ENCODE results near the gene ANO4.
"Not testable (repeated sequence)": the region's sequence is repeated elsewhere in the genome, so short reads cannot be mapped to it uniquely, and the experiment has no call there.

The ANO4 gene

DNA sequence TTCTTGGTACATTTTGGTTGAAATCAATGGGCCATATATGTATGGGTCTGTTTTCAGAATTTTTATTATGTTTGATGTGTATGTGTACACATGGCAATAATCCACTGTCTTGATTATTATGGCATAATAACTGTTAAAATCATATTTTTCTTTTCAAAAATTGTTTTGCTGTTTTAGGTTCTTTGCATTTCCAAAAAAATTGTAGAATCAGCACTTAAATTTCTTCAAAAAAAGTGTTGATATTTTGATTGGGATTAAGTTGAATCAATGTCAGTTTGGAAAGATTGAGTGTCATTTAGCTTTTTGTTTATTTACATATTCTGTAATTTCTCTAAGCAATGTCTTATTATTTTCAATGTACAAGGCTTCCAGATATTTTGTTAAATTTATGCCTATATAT, 261.4 kb downstream of the ANO4 start:
- TF ChIP-seq, protein P1, sequence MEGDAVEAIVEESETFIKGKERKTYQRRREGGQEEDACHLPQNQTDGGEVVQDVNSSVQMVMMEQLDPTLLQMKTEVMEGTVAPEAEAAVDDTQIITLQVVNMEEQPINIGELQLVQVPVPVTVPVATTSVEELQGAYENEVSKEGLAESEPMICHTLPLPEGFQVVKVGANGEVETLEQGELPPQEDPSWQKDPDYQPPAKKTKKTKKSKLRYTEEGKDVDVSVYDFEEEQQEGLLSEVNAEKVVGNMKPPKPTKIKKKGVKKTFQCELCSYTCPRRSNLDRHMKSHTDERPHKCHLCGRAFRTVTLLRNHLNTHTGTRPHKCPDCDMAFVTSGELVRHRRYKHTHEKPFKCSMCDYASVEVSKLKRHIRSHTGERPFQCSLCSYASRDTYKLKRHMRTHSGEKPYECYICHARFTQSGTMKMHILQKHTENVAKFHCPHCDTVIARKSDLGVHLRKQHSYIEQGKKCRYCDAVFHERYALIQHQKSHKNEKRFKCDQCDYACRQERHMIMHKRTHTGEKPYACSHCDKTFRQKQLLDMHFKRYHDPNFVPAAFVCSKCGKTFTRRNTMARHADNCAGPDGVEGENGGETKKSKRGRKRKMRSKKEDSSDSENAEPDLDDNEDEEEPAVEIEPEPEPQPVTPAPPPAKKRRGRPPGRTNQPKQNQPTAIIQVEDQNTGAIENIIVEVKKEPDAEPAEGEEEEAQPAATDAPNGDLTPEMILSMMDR (IDR thresholded peaks at IDR 0.05; ENCODE audit: low read depth, low read length), result no peak
- no peak for DNase-seq (ENCODE audit: extremely low read depth, low read depth)

DNA sequence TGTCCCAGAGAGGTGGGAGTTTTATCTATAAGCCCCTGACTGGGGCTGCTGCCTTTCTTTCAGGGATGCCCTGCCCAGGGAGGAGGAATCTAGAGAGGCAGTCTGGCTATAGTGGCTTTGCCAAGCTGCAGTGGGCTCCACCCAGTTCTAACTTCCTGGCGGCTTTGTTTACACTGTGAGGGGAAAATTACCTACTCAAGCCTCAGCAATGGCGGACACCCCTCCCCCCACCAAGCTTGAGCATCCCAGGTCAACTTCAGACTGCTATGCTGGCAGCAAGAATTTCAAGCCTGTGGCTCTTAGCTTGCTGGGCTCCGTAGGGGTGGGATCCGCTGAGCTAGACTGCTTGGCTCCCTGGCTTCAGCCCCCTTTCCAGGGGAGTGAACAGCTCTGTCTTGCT, 267.9 kb downstream of the ANO4 start:
- DNase-seq (ENCODE audit: extremely low read depth, low read depth), result not testable (repeated sequence)

DNA sequence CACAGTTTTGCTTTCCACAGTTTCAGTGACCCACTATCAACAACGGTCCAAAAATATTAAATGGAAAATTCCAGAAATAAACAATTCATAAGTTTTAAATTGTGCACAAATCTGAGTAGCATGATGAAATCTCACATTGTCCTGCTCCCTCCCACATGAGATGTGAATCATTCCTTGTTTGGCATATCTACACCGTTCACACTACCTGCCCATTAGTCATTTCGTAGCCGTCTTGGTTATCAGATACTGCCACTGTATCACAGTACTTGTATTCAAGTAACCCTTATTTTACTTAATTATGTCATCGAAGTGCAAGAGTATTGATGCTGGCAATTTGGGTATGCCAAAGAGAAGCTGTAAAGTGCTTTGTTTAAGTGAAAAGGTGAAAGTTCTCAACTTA, 270.1 kb downstream of the ANO4 start:
- TF ChIP-seq, protein P1 (IDR thresholded peaks at IDR 0.05; ENCODE audit: low read depth, low read length), result no peak
- no peak for DNase-seq (ENCODE audit: extremely low read depth, low read depth)

DNA sequence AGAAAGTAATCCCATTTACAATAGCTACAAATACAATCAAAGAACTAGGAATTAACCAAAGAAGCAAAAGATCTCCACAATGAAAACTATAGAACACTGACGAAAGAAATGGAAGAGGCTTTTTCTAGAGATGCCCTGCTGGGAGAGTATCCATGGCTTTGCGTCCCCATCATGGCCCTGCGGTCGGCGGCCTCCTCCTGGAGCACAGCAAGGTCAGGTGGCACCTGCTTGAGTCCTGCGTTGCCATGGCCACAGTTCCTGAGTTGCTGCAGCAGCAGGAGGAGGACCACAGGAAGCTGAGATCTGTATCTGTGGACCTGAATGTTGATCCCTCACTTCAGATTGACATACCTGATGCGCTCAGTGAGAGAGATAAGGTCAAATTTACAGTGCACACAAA, 271.9 kb downstream of the ANO4 start:
- no peak for DNase-seq (ENCODE audit: extremely low read depth, low read depth)
- TF ChIP-seq, protein P1 (IDR thresholded peaks at IDR 0.05; ENCODE audit: low read depth, low read length), result no peak

DNA sequence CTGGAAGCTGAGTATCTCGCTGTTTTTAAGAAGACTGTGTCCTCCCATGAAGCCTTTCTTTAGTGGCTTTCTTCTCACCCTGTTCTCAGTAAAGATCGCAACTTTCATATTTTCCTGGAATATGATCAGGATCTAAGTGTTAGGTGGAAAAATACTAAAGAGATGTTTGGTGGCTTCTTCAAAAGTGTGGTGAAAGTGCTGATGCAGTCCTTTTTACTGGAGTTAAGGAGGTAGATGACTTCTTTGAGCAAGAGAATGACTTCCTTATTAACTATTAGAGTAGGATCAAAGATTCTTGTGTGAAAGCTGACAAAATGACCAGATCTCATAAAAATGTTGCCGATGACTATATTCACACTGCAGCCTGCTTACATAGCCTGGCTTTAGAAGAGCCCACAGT, 273.8 kb downstream of the ANO4 start:
- TF ChIP-seq, protein P1 (IDR thresholded peaks at IDR 0.05; ENCODE audit: low read depth, low read length), result no peak
- DNase-seq (ENCODE audit: extremely low read depth, low read depth), result no peak

DNA sequence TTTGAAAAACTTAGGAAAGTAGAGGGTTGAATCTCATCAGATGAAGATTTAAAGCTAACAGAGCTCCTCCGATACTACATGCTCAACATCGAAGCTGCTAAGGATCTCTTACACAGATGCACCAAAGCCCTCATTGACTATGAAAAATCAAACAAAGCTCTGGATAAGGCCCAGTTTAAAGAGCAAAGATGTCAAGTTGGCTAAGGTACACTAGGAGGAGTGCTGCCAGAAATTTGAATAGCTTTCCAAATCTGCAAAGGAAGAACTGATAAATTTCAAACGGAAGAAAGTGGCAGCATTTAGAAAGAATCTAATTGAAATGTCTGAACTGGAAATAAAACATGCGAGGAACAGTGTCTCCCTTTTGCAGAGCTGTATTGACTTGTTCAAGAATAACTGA, 274.3 kb downstream of the ANO4 start:
- TF ChIP-seq, protein P1 (IDR thresholded peaks at IDR 0.05; ENCODE audit: low read depth, low read length), result no peak
- DNase-seq (ENCODE audit: extremely low read depth, low read depth), result no peak

DNA sequence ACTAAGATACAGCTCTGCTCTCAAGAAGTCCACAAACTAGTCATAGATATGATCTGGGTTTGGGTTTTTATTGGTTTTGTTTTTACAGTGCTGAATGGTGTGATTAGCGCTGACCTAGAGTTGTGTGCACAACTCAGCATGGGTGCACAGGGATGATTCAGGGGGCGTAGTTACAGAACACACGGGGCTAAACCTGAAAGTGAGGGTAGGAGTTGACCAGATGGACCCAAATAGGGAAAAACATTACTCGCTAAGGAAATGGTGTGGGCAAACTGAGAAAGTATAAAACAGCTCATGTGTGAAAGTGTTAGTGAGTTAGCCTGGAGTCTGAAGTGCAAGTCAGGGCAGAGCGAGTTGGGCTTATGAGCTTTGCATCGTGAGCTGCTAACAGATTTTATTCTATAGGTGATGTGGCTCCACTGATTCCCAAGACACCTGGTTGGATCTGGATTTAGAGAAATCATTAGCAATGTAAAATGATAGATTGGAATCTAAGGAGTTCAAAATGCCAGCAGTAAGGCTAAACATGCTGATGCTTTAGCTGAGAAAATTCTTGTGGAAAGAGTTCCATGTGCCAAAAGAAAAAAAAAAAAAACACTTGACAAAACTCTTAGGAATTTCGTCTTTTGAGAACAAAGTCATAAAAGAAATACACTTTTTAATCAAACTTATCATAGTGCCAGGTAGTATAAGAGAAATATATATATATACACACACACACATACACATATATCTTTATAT, 280.5 kb downstream of the ANO4 start:
- no peak for DNase-seq (ENCODE audit: extremely low read depth, low read depth)
- TF ChIP-seq, protein P1 (IDR thresholded peaks at IDR 0.05; ENCODE audit: low read depth, low read length), result no peak

DNA sequence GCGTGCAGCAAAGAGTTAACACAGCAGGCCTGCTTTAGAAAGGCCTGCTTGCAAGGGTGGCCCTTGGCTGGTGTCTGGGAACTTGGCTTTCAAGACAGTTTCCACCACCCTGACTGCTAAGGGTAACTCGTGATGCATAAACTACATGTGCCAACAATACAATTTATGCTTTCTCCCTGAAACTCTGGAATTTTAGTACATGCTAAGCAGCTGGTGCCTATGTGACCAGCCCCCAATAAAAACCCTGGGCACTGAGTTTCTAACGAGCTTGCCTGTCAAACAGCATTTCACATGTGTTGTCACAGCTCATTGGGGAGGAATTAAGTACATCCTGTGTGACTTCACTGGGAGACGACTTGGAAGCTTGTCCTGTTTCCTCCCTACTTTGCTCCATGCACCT, 282.3 kb downstream of the ANO4 start:
- no peak for DNase-seq (ENCODE audit: extremely low read depth, low read depth)
- TF ChIP-seq, protein P1 (IDR thresholded peaks at IDR 0.05; ENCODE audit: low read depth, low read length), result no peak

Data from AG09319 (cell line).